Measurements from ENCODE around the gene TTYH2.

DNA sequence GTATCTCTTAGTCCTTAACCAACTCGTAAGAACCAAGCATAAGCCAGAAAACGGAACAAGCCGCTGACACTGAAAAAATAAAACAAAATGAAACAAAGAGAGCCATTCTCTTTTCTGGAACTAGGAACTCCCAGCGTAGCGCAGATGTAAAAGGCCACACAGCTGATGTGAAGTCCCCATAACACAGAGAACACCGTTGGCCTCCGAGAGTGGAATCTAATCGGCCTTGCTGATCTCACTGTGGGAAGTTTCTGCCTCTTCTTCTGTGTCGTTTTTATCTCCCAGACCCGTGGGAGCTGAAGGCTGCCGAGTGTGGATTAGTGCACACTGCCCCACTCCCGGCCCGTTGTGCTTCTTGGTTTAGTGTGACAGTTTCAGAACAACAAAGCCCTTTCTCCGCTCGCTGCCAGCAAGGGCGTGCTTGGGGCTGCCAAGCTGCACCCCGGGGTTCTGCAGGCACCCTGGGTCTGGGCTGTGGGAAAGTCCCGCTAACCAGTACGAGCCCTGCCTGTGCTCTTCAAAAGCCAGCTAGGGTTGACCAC, 21.7 kb downstream of the TTYH2 start:
- TF ChIP-seq, protein P1, sequence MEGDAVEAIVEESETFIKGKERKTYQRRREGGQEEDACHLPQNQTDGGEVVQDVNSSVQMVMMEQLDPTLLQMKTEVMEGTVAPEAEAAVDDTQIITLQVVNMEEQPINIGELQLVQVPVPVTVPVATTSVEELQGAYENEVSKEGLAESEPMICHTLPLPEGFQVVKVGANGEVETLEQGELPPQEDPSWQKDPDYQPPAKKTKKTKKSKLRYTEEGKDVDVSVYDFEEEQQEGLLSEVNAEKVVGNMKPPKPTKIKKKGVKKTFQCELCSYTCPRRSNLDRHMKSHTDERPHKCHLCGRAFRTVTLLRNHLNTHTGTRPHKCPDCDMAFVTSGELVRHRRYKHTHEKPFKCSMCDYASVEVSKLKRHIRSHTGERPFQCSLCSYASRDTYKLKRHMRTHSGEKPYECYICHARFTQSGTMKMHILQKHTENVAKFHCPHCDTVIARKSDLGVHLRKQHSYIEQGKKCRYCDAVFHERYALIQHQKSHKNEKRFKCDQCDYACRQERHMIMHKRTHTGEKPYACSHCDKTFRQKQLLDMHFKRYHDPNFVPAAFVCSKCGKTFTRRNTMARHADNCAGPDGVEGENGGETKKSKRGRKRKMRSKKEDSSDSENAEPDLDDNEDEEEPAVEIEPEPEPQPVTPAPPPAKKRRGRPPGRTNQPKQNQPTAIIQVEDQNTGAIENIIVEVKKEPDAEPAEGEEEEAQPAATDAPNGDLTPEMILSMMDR (IDR thresholded peaks at IDR 0.05; ENCODE audit: low read depth, low read length): no peak
- no peak for TF ChIP-seq POLR2A (IDR thresholded peaks at IDR 0.05; ENCODE audit: extremely low read depth, insufficient read length)

Measured in NB4 (cell line).